GM12874 (cell line): Measurements from ENCODE around the gene ANOS1.

Experiments used
- TF ChIP-seq, protein P1 (sequence below): IDR thresholded peaks from 2 replicates; pipeline ENCODE4 v1.5.1; 2011; ENCODE audit warnings: low read depth, mild to moderate bottlenecking, control low read depth, low read length, moderate library complexity; ENCODE audit not compliant: insufficient read depth

ANOS1 gene

DNA sequence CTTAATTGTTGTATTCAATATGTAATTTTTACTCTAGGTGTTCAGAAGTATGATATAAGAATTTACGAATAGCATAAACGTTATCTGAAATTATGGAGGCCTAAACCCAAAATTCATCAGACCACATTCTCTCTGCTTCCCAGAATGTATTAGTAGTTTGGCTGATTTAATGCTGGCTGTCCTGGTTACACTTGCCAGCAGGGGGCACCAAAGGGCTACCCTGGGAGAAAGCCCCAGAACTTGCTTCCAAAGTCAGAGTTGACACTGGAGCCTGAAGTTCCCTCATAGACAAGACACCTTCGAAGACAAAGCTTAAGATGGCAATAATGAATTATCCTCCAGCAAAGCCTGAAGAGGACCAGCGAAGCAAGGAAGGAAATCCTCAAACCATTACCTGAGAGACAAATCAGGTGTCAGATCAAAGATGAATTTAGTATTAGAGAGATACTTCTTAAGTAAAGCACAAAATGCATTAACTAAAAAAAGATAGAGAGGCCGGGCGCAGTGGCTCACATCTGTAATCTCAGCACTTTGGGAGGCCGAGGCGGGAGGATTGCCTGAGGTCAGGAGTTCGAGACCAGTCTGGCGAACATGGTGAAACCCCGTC is 11.3 kb upstream of the ANOS1 start:
- TF ChIP-seq, protein P1, sequence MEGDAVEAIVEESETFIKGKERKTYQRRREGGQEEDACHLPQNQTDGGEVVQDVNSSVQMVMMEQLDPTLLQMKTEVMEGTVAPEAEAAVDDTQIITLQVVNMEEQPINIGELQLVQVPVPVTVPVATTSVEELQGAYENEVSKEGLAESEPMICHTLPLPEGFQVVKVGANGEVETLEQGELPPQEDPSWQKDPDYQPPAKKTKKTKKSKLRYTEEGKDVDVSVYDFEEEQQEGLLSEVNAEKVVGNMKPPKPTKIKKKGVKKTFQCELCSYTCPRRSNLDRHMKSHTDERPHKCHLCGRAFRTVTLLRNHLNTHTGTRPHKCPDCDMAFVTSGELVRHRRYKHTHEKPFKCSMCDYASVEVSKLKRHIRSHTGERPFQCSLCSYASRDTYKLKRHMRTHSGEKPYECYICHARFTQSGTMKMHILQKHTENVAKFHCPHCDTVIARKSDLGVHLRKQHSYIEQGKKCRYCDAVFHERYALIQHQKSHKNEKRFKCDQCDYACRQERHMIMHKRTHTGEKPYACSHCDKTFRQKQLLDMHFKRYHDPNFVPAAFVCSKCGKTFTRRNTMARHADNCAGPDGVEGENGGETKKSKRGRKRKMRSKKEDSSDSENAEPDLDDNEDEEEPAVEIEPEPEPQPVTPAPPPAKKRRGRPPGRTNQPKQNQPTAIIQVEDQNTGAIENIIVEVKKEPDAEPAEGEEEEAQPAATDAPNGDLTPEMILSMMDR: peak; percentile 48; the same call in 1 of the 2 replicates

DNA sequence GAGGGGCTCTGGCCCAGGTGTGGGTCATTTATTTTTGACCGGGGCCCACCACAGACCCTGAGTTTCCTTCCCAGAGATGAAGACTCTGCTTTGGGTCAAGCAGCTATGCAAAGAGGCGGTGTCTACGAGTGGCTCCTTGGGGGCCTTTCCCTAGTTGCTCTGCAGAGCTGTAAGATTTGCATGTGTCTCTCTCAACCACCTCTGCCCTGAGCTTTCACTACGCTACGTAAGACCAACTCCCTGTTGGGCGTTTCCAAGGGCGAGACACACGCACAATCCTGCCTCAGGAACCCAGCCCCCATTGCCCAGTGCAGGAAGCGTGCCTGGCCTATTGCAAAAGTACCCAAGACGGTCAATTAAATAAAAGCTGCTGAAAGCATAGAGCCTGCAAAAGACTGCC is 10.0 kb upstream of the ANOS1 start:
- TF ChIP-seq, protein P1: no peak

DNA sequence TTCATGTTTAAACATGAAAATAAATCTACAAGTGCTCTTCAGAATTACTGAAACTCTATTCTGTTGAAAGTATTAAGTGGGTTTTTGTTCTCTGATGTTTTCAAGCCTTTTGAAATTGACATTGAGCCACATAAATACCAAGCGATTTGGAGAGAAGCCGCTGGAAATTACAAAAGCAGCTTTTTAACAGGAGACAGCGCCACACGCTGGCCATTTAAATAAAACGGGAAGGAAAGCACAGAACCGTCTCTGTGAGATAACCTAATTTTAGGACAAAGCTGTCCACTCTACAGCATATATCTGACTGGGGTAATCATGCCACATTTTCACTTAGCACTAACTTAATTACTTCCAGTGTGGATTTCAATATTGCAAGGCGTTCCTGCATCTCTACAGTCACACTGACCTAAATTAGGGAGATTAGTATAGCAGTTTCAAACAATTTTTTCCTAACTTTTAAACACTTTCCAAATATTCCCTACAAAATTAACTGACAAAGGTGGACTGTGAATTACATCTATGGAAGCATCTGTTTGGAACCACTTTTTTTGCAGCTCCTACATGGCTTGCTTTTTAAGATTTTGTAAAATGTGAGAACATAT is 6.8 kb upstream of the ANOS1 start:
- TF ChIP-seq, protein P1: peak; percentile 39

DNA sequence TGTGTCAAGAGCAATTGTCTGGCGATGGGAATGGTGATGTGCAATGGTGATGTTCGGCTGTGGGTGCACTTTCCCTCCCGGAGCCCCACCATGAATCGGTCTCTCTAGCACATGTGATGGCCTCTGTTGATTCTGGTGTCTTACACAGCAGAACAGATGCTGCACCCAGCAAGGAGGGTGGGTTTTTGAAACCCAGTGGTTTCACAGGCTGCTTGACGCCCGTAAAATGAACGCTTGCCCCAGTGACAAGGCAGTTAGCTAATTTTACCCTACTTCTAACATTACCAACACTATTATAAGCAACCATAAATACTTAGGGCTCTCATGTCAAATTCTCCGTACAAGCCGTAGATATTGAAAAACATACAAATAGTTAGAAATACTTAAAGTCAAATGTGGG is 5.9 kb upstream of the ANOS1 start:
- TF ChIP-seq, protein P1: no peak

DNA sequence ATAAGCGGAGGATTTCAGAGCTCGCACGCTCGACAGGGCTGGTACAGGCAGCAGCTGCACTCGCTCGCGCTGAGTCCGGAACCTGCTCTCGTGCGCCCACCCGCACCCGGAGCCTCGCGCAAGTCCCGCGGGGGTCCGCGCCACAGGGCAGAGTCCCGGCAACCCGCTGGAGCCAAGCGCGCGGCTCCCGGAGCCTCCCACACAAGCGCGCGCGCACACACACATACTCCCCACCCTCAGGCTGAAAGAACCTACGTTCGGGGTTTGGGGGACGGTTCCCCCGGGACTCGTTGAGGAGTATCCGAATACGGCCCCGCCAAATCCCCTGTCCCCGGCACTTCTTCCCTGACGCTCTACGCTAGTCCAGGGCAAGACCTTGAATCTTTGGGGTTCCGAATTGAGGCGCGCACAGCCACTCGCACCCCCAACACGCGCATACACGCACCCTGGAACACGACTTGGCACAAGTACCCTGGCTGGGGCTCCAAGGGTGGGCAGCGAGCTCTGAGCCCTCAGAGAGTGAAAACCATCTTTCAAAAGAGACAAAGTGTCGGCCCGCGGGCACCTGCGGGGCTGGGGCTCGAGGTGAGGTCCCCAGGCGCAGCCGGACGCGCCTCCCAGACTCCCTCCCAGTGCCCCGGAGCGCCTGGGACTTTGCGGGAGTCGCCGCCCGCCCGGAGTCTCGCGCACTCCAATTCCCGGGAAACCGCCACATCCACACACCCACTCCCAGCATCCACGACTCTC is 952 bp downstream of the ANOS1 start:
- TF ChIP-seq, protein P1: no peak

DNA sequence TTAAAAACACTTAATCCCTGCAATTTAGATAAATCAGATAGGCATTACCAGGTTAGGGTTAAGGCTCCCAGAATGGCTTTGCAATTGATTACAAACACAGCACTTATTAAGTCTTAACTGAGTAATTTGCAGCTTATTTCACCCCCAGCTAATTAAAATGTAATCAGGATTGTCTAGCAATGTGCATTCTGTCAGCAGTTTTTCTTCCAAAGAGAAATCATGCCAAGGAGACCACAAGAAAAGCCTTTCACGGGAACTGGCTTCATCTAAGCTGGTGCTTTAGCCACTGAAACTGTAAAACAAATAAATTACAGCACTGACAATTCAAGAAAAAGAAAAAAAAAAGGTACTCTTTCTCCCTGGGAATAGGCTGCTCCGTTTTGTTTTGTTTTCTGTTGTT is 2.1 kb downstream of the ANOS1 start:
- TF ChIP-seq, protein P1: no peak

DNA sequence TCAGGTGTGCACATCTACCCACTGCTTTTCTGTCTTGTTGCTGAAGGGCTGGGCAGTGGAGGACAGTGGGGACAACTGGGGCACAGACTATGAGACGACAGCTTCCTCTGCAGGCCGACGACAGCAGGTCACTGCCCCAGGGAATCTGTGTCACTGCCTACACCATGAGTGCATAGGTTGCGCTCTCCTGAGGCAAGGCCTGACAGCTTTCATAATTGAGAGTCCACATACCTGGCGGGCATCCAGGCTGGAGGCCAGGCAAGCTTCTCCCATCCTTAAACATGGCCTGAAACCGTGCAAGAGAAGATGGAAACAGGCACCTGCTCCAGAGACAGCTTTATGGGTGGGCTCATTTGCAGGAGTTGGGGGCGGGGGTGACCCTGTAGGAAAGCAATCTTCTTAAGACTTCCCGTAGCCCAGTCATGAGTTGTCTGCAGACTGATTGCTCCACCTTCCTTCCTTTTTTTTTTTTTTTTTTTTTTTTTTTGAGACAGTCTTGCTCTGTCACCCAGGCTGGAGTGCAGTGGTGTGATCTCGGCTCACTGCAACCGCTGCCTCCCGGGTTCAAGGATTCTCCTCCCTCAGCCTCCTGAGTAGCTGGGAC is 2.9 kb downstream of the ANOS1 start:
- TF ChIP-seq, protein P1: no peak
